Uterus (tissue), 2 donors: ENCODE data around the gene USP17L13.
"Not testable (repeated sequence)": the region's sequence is repeated elsewhere in the genome, so short reads cannot be mapped to it uniquely, and the experiment has no call there.

Experiments used
- POLR2A ChIP-seq, 2 donors: fragments of 450-650 bp; IDR thresholded peaks; one replicate each; pipeline ENCODE4 v1.6.1; 2016; ENCODE audit warnings: antibody characterized with exemption in 2 of 2, mild to moderate bottlenecking in 1 of 2, moderate library complexity in 1 of 2
- TF ChIP-seq, protein P1 (sequence below), 4 experiments: fragments of 200-600 bp in 2 of 4; fragments of 450-650 bp in 2 of 4; sonication (generic) in 2 of 4; IDR thresholded peaks; one replicate each; pipeline ENCODE4 v1.5.1; 2016 to 2019; ENCODE audit warnings: antibody characterized with exemption in 4 of 4, mild to moderate bottlenecking in 2 of 4, moderate library complexity in 1 of 4

DNA sequence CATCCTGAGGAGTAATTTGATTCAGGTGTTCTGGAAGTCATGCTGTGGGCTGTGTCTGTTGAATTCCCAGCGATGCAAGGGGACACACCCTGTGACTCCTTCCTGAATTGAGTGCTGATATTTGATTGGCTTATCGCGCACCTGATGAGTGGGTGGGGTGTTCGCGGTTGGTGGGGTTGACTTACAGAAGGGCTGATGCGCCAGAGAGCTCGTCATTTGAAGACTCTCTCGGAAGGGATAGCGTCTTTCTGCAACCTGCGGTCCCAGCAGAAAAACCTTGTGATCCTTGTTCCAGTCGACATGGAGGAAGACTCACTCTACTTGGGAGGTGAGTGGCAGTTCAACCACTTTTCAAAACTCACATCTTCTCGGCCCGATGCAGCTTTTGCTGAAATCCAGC lies 4.8 kb upstream of the USP17L13 start, which contains the start of gene USP17L12:
- TF ChIP-seq, protein P1, sequence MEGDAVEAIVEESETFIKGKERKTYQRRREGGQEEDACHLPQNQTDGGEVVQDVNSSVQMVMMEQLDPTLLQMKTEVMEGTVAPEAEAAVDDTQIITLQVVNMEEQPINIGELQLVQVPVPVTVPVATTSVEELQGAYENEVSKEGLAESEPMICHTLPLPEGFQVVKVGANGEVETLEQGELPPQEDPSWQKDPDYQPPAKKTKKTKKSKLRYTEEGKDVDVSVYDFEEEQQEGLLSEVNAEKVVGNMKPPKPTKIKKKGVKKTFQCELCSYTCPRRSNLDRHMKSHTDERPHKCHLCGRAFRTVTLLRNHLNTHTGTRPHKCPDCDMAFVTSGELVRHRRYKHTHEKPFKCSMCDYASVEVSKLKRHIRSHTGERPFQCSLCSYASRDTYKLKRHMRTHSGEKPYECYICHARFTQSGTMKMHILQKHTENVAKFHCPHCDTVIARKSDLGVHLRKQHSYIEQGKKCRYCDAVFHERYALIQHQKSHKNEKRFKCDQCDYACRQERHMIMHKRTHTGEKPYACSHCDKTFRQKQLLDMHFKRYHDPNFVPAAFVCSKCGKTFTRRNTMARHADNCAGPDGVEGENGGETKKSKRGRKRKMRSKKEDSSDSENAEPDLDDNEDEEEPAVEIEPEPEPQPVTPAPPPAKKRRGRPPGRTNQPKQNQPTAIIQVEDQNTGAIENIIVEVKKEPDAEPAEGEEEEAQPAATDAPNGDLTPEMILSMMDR (IDR thresholded peaks at IDR 0.05), result not testable (repeated sequence)
- TF ChIP-seq POLR2A (IDR thresholded peaks at IDR 0.05), result not testable (repeated sequence)
